Vagina (tissue), 2 donors: Measurements from ENCODE around the gene EVX1. TPM values are rescaled to one million over a fixed set of nuclear protein-coding genes. Genes with fewer than 3 reads are reported as not detected.

Experiments used
- DNase-seq, 2 donors: peaks; one replicate each; pipeline ENCODE4 v3.0.0-alpha.2; 2017; ENCODE audit errors: extremely low spot score in 2 of 2
- H3K27ac ChIP-seq: fragments of 200-600 bp; sonication (generic); one replicate; pipeline ENCODE4 v1.5.1; 2019
- H3K27me3 ChIP-seq: fragments of 200-600 bp; sonication (generic); one replicate; pipeline ENCODE4 v1.5.1; 2019
- H3K36me3 ChIP-seq, 2 donors: fragments of 200-600 bp; sonication (generic); one replicate each; pipeline ENCODE4 v1.5.1; 2017 to 2019
- H3K4me1 ChIP-seq: fragments of 200-600 bp; sonication (generic); one replicate; pipeline ENCODE4 v1.5.1; 2019
- H3K4me3 ChIP-seq, 2 donors: fragments of 200-600 bp; sonication (generic); 1 replicate in 1 of 2; 2 replicates in 1 of 2; pipeline ENCODE4 v1.5.1; 2016 to 2019
- H3K9me3 ChIP-seq: fragments of 200-600 bp; sonication (generic); one replicate; pipeline ENCODE4 v1.5.1; 2019
- CTCF ChIP-seq, 3 experiments: fragments of 450-650 bp in 2 of 3; fragments of 200-600 bp in 1 of 3; sonication (generic) in 1 of 3; IDR thresholded peaks; one replicate each; pipeline ENCODE4 v1.5.1; 2017 to 2019; ENCODE audit warnings: antibody characterized with exemption in 3 of 3, mild to moderate bottlenecking in 2 of 3, moderate library complexity in 2 of 3
- POLR2A ChIP-seq, 2 donors: fragments of 450-650 bp; IDR thresholded peaks; one replicate each; pipeline ENCODE4 v1.6.1; 2017; ENCODE audit warnings: antibody characterized with exemption in 2 of 2, mild to moderate bottlenecking in 2 of 2, moderate library complexity in 2 of 2
- POLR2AphosphoS5 ChIP-seq, 2 donors: sonication (generic); formaldehyde crosslinking; IDR thresholded peaks; one replicate each; pipeline ENCODE4 v1.9.0; 2017; ENCODE audit warnings: antibody characterized with exemption in 2 of 2, mild to moderate bottlenecking in 2 of 2, low read depth in 1 of 2; ENCODE audit not compliant: insufficient read depth in 1 of 2
- intact Hi-C: fragments of 100-400 bp; cut with DNase I; formaldehyde crosslinking; loops from one replicate; pipeline ENCODE4 v1.15.1; 2023
- total RNA-seq: library from RNA; depleted of rRNA; stranded (reverse); fragments of >200 nt; gene quantifications from one replicate; pipeline ENCODE4 v1.2.3, GENCODE V29; 2016

EVX1 gene
- total RNA-seq, 1 donor from 2014 or later, result 2.5 TPM

GRCh38 chr7:27240015-27240731 lies 2.4 kb upstream of the EVX1 start:
- TF ChIP-seq CTCF (IDR thresholded peaks at IDR 0.05) (no peak), POLR2AphosphoS5 (IDR thresholded peaks at IDR 0.05; ENCODE audit: insufficient read depth in 1 of 2, low read depth in 1 of 2) (peak in 1 of 2 donors; percentile 58), POLR2A (IDR thresholded peaks at IDR 0.05) (peak in 1 of 2 donors; percentile 32)
- DNase-seq, result no peak
- Histone ChIP-seq H3K27me3 (no peaks in the 10 kb centered on the region), H3K36me3 (no peaks in the 10 kb centered on the region), H3K27ac (peak overlapping the region; percentile 67), H3K9me3 (no peaks in the 10 kb centered on the region), H3K4me1 (peaks cover 45% of the 10 kb centered on the region), H3K4me3 (peak overlapping the region; percentile 40)
- intact Hi-C loops, result no loop called here

GRCh38 chr7:27241189-27242056 lies 1.2 kb upstream of the EVX1 start:
- intact Hi-C loops, result no loop called here
- peak overlapping the region in 1 of 2 donors; percentile 60 for H3K4me3 ChIP-seq
- TF ChIP-seq POLR2AphosphoS5 (IDR thresholded peaks at IDR 0.05; ENCODE audit: insufficient read depth in 1 of 2, low read depth in 1 of 2) (no peak), CTCF (IDR thresholded peaks at IDR 0.05) (no peak), POLR2A (IDR thresholded peaks at IDR 0.05) (no peak)
- H3K9me3 ChIP-seq, result no peaks in the 10 kb centered on the region
- DNase-seq, result no peak
- no peaks in the 10 kb centered on the region for H3K36me3 ChIP-seq
- H3K27me3 ChIP-seq, result no peaks in the 10 kb centered on the region
- H3K4me1 ChIP-seq, result peaks cover 41% of the 10 kb centered on the region
- H3K27ac ChIP-seq, result peak overlapping the region; percentile 57

- Histone ChIP-seq H3K9me3 (no peaks in the 10 kb centered on the region), H3K27me3 (no peaks in the 10 kb centered on the region), H3K4me3 (peak overlapping the region; percentile 50 to 60), H3K27ac (peak overlapping the region; percentile 57), H3K36me3 (no peaks in the 10 kb centered on the region), H3K4me1 (peaks cover 40% of the 10 kb centered on the region)
- intact Hi-C loops, result no loop called here
- DNase-seq, result no peak
- no peak for TF ChIP-seq POLR2AphosphoS5 (IDR thresholded peaks at IDR 0.05; ENCODE audit: insufficient read depth in 1 of 2, low read depth in 1 of 2)
- no peak for TF ChIP-seq CTCF (IDR thresholded peaks at IDR 0.05)
- TF ChIP-seq POLR2A (IDR thresholded peaks at IDR 0.05), result no peak
Observed at GRCh38 chr7:27242154-27242553, 448 bp upstream of the EVX1 start.

GRCh38 chr7:27243340-27244163 lies 950 bp downstream of the EVX1 start:
- H3K36me3 ChIP-seq, result no peaks in the 10 kb centered on the region
- intact Hi-C loops, result no loop called here
- peak overlapping the region; percentile 57 for H3K27ac ChIP-seq
- H3K4me3 ChIP-seq, result peak overlapping the region; percentile 50 to 60
- H3K9me3 ChIP-seq, result no peaks in the 10 kb centered on the region
- no peaks in the 10 kb centered on the region for H3K27me3 ChIP-seq
- TF ChIP-seq POLR2AphosphoS5 (IDR thresholded peaks at IDR 0.05; ENCODE audit: insufficient read depth in 1 of 2, low read depth in 1 of 2) (no peak), POLR2A (IDR thresholded peaks at IDR 0.05) (no peak)
- no peak for DNase-seq
- H3K4me1 ChIP-seq, result peaks cover 40% of the 10 kb centered on the region
